Panc1 (cell line): ENCODE measurements around the gene MCOLN1. TPM values are rescaled to one million over a fixed set of nuclear protein-coding genes. Genes with fewer than 3 reads are reported as not detected.

Source experiments
- ATAC-seq: fragments of 200-7000 bp; cut with Tn5 transposase; 2 replicates; pipeline ENCODE4 v1.9.1; 2020; ENCODE audit warnings: mild to moderate bottlenecking, moderate library complexity
- BruUV-seq: library from RNA; stranded (reverse); fragments of 400-500 nt; replicated peaks from 2 replicates; lab custom pipeline; 2021; lab: Mats Ljungman, UMichigan
- CTCF ChIA-PET: fragments of 300-600 bp; sonication (Branson Sonifier 250); formaldehyde crosslinking; loops from one replicate; lab custom pipeline; 2022; ENCODE audit warnings: antibody characterized with exemption; lab: Charles Lee
- POLR2A ChIA-PET: fragments of 300-600 bp; sonication (Branson Sonifier 250); formaldehyde crosslinking; loops from one replicate; lab custom pipeline; 2022; ENCODE audit warnings: antibody characterized with exemption; lab: Charles Lee
- DNase-seq: peaks from one replicate; pipeline ENCODE4 v3.0.0-alpha.2; 2010; ENCODE audit warnings: low read depth, low spot score
- H3K27ac ChIP-seq: 2 replicates; pipeline ENCODE4 v1.5.1; 2011; ENCODE audit warnings: mild to moderate bottlenecking, low read length, inconsistent platforms
- H3K27me3 ChIP-seq: fragments of 200-500 bp; sonication (Bioruptor generic); 2 replicates; pipeline ENCODE4 v1.6.0; 2014; ENCODE audit warnings: low read length, inconsistent platforms; ENCODE audit not compliant: control insufficient read depth, insufficient read depth
- H3K36me3 ChIP-seq: fragments of 200-500 bp; sonication (Bioruptor generic); 2 replicates; pipeline ENCODE4 v1.5.1; 2014; ENCODE audit warnings: inconsistent platforms, mild to moderate bottlenecking, low read length, moderate library complexity; ENCODE audit not compliant: control insufficient read depth, insufficient read depth
- H3K4me1 ChIP-seq: 2 replicates; pipeline ENCODE4 v1.5.1; 2011; ENCODE audit warnings: inconsistent platforms, mild to moderate bottlenecking, low read length, moderate library complexity; ENCODE audit not compliant: control insufficient read depth, insufficient read depth
- H3K4me3 ChIP-seq, 2 experiments: 2 replicates each; pipeline ENCODE4 v1.5.1; 2011 to 2012; ENCODE audit warnings: low read depth in 2 of 2, low read length in 2 of 2, mild to moderate bottlenecking in 2 of 2, inconsistent platforms in 1 of 2, moderate library complexity in 1 of 2
- H3K9me3 ChIP-seq: fragments of 200-500 bp; sonication (Bioruptor generic); 2 replicates; pipeline ENCODE4 v1.5.1; 2014; ENCODE audit warnings: low read depth, mild to moderate bottlenecking, inconsistent platforms, low read length, moderate library complexity; ENCODE audit not compliant: control insufficient read depth, insufficient read depth
- POLR2AphosphoS5 ChIP-seq: IDR thresholded peaks from 2 replicates; pipeline ENCODE4 v1.6.1; 2012; ENCODE audit warnings: mild to moderate bottlenecking, low read depth, low read length, moderate library complexity
- SIN3A ChIP-seq: IDR thresholded peaks from 2 replicates; pipeline ENCODE4 v1.6.1; 2012; ENCODE audit warnings: low read depth, mild to moderate bottlenecking, low read length, moderate library complexity, borderline replicate concordance; ENCODE audit not compliant: insufficient read depth
- TCF7L2 ChIP-seq: IDR thresholded peaks from 2 replicates; pipeline ENCODE4 v1.6.1; 2011; ENCODE audit warnings: mild to moderate bottlenecking, low read depth, low read length, inconsistent platforms
- in situ Hi-C: cut with HindIII; loops from 2 replicates; pipeline ENCODE4 v1.10.0; 2016; ENCODE audit warnings: low sequenced_read_pairs, low pct_unique_long_range_greater_than_20kb
- intact Hi-C: fragments of 100-400 bp; cut with micrococcal nuclease; formaldehyde crosslinking; loops from one replicate; pipeline ENCODE4 v1.10.0; 2022; ENCODE audit not compliant: unreplicated experiment
- total RNA-seq: library from RNA; stranded (reverse); gene quantifications from one replicate; pipeline ENCODE4 v1.2.1, GENCODE V29; 2021; ENCODE audit not compliant: unreplicated experiment
- TF ChIP-seq, protein P1 (sequence below), 2 experiments: IDR thresholded peaks; 2 replicates each; pipeline ENCODE4 v1.6.1; 2011 to 2012; ENCODE audit warnings: low read depth in 2 of 2, control low read depth in 1 of 2, low read length in 1 of 2, mild to moderate bottlenecking in 1 of 2, moderate library complexity in 1 of 2; ENCODE audit not compliant: insufficient read depth in 1 of 2
- TF ChIP-seq, protein P2 (sequence below): fragments of 450-650 bp; IDR thresholded peaks from 2 replicates; pipeline ENCODE4 v1.5.1; 2017; ENCODE audit warnings: mild to moderate bottlenecking

The MCOLN1 gene
- total RNA-seq, 1 experiment from 2014 or later, result 28.0 TPM

DNA sequence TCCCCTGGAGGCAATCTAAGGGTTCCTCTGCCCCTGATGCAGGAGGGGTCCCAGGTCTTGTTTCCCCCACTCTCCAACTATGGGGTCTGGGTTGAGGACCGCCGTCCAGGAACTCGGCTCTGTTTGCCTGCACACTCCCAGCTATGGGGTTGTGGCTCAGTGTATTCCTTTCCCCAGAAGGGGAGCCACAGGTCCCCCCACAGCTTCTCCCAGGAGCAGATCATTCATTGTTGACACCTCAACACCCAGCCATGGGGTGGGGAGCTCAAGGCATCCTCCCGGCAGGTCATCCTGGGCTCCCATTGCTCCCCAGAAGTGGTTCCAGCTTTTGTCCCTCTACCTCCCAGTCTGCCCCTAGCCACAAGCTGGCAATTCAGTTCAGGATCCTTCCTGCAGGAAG lies 5.5 kb upstream of the MCOLN1 start:
- Histone ChIP-seq H3K27me3 (no peaks in the 10 kb centered on the region), H3K27ac (peak overlapping the region; percentile 64), H3K36me3 (no peaks in the 10 kb centered on the region), H3K9me3 (no peaks in the 10 kb centered on the region), H3K4me1 (peaks cover 5% of the 10 kb centered on the region), H3K4me3 (peak overlapping the region; percentile 44 to 55)
- no peak for ATAC-seq
- TF ChIP-seq, protein P1, sequence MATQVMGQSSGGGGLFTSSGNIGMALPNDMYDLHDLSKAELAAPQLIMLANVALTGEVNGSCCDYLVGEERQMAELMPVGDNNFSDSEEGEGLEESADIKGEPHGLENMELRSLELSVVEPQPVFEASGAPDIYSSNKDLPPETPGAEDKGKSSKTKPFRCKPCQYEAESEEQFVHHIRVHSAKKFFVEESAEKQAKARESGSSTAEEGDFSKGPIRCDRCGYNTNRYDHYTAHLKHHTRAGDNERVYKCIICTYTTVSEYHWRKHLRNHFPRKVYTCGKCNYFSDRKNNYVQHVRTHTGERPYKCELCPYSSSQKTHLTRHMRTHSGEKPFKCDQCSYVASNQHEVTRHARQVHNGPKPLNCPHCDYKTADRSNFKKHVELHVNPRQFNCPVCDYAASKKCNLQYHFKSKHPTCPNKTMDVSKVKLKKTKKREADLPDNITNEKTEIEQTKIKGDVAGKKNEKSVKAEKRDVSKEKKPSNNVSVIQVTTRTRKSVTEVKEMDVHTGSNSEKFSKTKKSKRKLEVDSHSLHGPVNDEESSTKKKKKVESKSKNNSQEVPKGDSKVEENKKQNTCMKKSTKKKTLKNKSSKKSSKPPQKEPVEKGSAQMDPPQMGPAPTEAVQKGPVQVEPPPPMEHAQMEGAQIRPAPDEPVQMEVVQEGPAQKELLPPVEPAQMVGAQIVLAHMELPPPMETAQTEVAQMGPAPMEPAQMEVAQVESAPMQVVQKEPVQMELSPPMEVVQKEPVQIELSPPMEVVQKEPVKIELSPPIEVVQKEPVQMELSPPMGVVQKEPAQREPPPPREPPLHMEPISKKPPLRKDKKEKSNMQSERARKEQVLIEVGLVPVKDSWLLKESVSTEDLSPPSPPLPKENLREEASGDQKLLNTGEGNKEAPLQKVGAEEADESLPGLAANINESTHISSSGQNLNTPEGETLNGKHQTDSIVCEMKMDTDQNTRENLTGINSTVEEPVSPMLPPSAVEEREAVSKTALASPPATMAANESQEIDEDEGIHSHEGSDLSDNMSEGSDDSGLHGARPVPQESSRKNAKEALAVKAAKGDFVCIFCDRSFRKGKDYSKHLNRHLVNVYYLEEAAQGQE (IDR thresholded peaks at IDR 0.05; ENCODE audit: insufficient read depth in 1 of 2, low read depth in 2 of 2, low read length in 1 of 2), result no peak
- TF ChIP-seq SIN3A, result no peak
- intact Hi-C loops, result no loop called here
- BruUV-seq, result no TSS peak
- ChIA-PET POLR2A (no interaction called here), CTCF (no interaction called here)
- in situ Hi-C loops, result no loop called here
- DNase-seq, result no peak

DNA sequence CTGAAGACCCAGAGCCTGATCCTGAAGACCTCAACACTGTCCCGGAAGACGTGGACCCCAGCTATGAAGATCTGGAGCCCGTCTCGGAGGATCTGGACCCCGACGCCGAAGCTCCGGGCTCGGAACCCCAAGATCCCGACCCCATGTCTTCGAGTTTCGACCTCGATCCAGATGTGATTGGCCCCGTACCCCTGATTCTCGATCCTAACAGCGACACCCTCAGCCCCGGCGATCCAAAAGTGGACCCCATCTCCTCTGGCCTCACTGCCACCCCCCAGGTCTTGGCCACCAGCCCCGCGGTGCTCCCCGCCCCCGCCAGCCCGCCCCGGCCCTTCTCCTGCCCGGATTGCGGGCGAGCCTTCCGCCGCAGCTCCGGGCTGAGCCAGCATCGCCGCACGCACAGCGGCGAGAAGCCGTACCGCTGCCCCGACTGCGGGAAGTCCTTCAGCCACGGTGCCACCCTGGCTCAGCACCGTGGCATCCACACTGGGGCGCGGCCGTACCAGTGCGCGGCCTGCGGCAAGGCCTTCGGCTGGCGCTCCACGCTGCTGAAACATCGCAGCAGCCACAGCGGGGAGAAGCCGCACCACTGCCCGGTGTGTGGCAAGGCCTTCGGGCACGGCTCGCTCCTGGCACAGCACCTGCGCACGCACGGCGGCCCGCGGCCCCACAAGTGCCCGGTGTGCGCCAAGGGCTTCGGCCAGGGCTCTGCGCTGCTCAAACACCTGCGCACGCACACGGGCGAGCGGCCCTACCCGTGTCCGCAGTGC lies 2.9 kb upstream of the MCOLN1 start:
- Histone ChIP-seq H3K27ac (no peak overlapping the region), H3K4me1 (peaks cover 5% of the 10 kb centered on the region), H3K27me3 (no peaks in the 10 kb centered on the region), H3K4me3 (no peak overlapping the region), H3K36me3 (no peaks in the 10 kb centered on the region; the same call in 1 of the 2 replicates), H3K9me3 (no peaks in the 10 kb centered on the region)
- intact Hi-C loops (no loop called here), in situ Hi-C loops (no loop called here)
- ATAC-seq, result no peak
- ChIA-PET CTCF (interaction anchor here (0.6 kb wide), 1 partner anchor 280 kb away, joined by 6 read pairs; no protein-coding TSS in a partner anchor), POLR2A (interaction anchor here (0.5 to 0.6 kb wide), 2 partner anchors 13 to 71 kb away, joined by 3 to 5 read pairs; no protein-coding TSS in a partner anchor)
- no peak for DNase-seq
- BruUV-seq, result no TSS peak
- no peak for TF ChIP-seq SIN3A
- TF ChIP-seq, protein P2, sequence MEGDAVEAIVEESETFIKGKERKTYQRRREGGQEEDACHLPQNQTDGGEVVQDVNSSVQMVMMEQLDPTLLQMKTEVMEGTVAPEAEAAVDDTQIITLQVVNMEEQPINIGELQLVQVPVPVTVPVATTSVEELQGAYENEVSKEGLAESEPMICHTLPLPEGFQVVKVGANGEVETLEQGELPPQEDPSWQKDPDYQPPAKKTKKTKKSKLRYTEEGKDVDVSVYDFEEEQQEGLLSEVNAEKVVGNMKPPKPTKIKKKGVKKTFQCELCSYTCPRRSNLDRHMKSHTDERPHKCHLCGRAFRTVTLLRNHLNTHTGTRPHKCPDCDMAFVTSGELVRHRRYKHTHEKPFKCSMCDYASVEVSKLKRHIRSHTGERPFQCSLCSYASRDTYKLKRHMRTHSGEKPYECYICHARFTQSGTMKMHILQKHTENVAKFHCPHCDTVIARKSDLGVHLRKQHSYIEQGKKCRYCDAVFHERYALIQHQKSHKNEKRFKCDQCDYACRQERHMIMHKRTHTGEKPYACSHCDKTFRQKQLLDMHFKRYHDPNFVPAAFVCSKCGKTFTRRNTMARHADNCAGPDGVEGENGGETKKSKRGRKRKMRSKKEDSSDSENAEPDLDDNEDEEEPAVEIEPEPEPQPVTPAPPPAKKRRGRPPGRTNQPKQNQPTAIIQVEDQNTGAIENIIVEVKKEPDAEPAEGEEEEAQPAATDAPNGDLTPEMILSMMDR, result no peak
- TF ChIP-seq TCF7L2, result no peak
- no peak for TF ChIP-seq POLR2AphosphoS5
- TF ChIP-seq, protein P1 (IDR thresholded peaks at IDR 0.05; ENCODE audit: insufficient read depth in 1 of 2, low read depth in 2 of 2, low read length in 1 of 2), result no peak
